Activated CD4-positive, alpha-beta T cell treated with anti-CD3 and anti-CD28 coated beads, Interleukin-2, amount 10 ng/mL, durations not matched to agents 7 days and 5 days (primary cell): ENCODE measurements around the gene ALCAM. TPM values are rescaled to one million over a fixed set of nuclear protein-coding genes. Genes with fewer than 3 reads are reported as not detected.

Experiments used
- CTCF ChIA-PET: fragments of 350-600 bp; sonication (Branson Sonifier 250); formaldehyde crosslinking; loops from one replicate; lab custom pipeline; 2021; ENCODE audit warnings: antibody characterized with exemption; lab: Charles Lee
- POLR2A ChIA-PET: fragments of 350-600 bp; sonication (Branson Sonifier 250); formaldehyde crosslinking; loops from one replicate; lab custom pipeline; 2021; ENCODE audit warnings: antibody characterized with exemption; lab: Charles Lee
- DNase-seq: peaks from one replicate; pipeline ENCODE4 v3.0.0-alpha.2; 2020
- H3K27ac Mint-ChIP-seq: one replicate; pipeline ENCODE4 v1.8.0; 2021; ENCODE audit warnings: mild to moderate bottlenecking, moderate library complexity, mixed read lengths
- H3K27me3 Mint-ChIP-seq: one replicate; pipeline ENCODE4 v1.8.0; 2021; ENCODE audit warnings: mixed read lengths
- H3K36me3 Mint-ChIP-seq: one replicate; pipeline ENCODE4 v1.8.0; 2021; ENCODE audit warnings: low read depth, mixed read lengths
- H3K4me1 Mint-ChIP-seq: one replicate; pipeline ENCODE4 v1.8.0; 2021; ENCODE audit warnings: mixed read lengths
- H3K4me3 Mint-ChIP-seq: one replicate; pipeline ENCODE4 v1.8.0; 2021; ENCODE audit warnings: mild to moderate bottlenecking, moderate library complexity, mixed read lengths
- H3K9me3 Mint-ChIP-seq: one replicate; pipeline ENCODE4 v1.8.0; 2021; ENCODE audit warnings: mixed read lengths
- total RNA-seq, 2 experiments: library from RNA; stranded (reverse); gene quantifications; one replicate each; pipeline ENCODE4 v1.2.3, GENCODE V29; 2021

ALCAM gene
- total RNA-seq, 2 experiments from 2014 or later = 3.8 to 4.5 TPM

- DNase-seq = no peak
- Mint-ChIP-seq H3K4me1 (peaks cover 21% of the 10 kb centered on the region), H3K27me3 (peaks cover 31% of the 10 kb centered on the region), H3K4me3 (no peak overlapping the region), H3K9me3 (no peaks in the 10 kb centered on the region), H3K36me3 (no peaks in the 10 kb centered on the region), H3K27ac (no peak overlapping the region)
- ChIA-PET CTCF (no interaction called here), POLR2A (no interaction called here)
Observed at GRCh38 chr3:105362021-105362665, 4.6 kb upstream of the ALCAM start.

DNA sequence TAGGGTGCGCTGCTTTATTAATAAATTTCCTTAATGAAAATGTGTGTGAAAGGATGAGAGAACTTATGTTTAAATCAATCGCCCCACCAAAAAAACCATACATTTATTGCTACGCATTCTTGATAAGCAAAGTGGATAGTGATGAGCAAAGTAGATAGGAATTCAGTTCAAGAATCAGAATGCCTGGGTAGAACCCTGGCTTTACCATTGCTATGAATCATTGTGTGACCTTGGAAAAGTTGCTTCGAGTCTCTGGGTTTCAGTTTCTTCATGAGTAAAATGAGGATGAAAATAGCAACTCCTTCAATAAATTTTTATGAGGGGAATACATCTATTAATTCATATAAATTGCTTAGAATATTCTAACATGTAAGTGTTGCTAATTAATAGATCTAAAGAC lies 2.6 kb upstream of the ALCAM start:
- DNase-seq = no peak
- no peaks in the 10 kb centered on the region for H3K9me3 Mint-ChIP-seq
- H3K27ac Mint-ChIP-seq = no peak overlapping the region
- H3K27me3 Mint-ChIP-seq = peaks cover 31% of the 10 kb centered on the region
- POLR2A ChIA-PET = no interaction called here
- CTCF ChIA-PET = no interaction called here
- H3K4me3 Mint-ChIP-seq = no peak overlapping the region
- no peaks in the 10 kb centered on the region for H3K36me3 Mint-ChIP-seq
- peaks cover 34% of the 10 kb centered on the region for H3K4me1 Mint-ChIP-seq

DNA sequence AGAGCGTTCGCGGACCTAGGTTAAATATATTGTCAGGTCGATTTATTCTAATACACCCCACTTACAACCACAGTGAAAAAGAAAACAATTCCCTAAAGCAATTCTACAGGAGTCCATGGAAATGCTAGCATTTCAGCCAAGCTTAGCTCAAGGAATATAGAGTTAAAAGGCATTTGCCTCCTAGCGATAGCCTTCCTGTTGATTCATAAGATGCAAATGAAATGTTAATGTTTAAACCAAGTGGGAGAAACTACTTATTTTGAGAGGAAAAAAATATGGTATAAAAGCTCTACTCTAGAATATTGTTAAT lies 1.7 kb upstream of the ALCAM start:
- CTCF ChIA-PET = no interaction called here
- Mint-ChIP-seq H3K27ac (no peak overlapping the region), H3K36me3 (no peaks in the 10 kb centered on the region), H3K4me3 (no peak overlapping the region), H3K27me3 (peaks cover 31% of the 10 kb centered on the region), H3K9me3 (no peaks in the 10 kb centered on the region), H3K4me1 (peaks cover 41% of the 10 kb centered on the region)
- POLR2A ChIA-PET = no interaction called here
- DNase-seq = no peak

- Mint-ChIP-seq H3K27ac (peak overlapping the region; percentile 87), H3K4me3 (peak overlapping the region; percentile 91), H3K36me3 (no peaks in the 10 kb centered on the region), H3K27me3 (peaks cover 31% of the 10 kb centered on the region), H3K4me1 (peaks cover 41% of the 10 kb centered on the region), H3K9me3 (no peaks in the 10 kb centered on the region)
- POLR2A ChIA-PET = no interaction called here
- CTCF ChIA-PET = no interaction called here
- DNase-seq = no peak
Observed at GRCh38 chr3:105365391-105366325, 1.1 kb upstream of the ALCAM start.

DNA sequence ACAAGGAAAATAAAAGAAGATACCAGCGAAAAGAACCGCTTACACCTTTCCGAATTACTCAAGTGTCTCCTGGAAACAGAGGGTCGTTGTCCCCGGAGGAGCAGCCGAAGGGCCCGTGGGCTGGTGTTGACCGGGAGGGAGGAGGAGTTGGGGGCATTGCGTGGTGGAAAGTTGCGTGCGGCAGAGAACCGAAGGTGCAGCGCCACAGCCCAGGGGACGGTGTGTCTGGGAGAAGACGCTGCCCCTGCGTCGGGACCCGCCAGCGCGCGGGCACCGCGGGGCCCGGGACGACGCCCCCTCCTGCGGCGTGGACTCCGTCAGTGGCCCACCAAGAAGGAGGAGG lies 325 bp downstream of the ALCAM start:
- H3K4me1 Mint-ChIP-seq = peaks cover 41% of the 10 kb centered on the region
- ChIA-PET POLR2A (no interaction called here), CTCF (interaction anchor here (0.7 kb wide), 1 partner anchor 33 kb away, joined by 3 read pairs; no protein-coding TSS in a partner anchor)
- peaks cover 31% of the 10 kb centered on the region for H3K27me3 Mint-ChIP-seq
- no peaks in the 10 kb centered on the region for H3K9me3 Mint-ChIP-seq
- peak overlapping the region; percentile 87 for H3K27ac Mint-ChIP-seq
- H3K36me3 Mint-ChIP-seq = no peaks in the 10 kb centered on the region
- peak overlapping the region; percentile 91 for H3K4me3 Mint-ChIP-seq
- DNase-seq = peak; percentile 37

DNA sequence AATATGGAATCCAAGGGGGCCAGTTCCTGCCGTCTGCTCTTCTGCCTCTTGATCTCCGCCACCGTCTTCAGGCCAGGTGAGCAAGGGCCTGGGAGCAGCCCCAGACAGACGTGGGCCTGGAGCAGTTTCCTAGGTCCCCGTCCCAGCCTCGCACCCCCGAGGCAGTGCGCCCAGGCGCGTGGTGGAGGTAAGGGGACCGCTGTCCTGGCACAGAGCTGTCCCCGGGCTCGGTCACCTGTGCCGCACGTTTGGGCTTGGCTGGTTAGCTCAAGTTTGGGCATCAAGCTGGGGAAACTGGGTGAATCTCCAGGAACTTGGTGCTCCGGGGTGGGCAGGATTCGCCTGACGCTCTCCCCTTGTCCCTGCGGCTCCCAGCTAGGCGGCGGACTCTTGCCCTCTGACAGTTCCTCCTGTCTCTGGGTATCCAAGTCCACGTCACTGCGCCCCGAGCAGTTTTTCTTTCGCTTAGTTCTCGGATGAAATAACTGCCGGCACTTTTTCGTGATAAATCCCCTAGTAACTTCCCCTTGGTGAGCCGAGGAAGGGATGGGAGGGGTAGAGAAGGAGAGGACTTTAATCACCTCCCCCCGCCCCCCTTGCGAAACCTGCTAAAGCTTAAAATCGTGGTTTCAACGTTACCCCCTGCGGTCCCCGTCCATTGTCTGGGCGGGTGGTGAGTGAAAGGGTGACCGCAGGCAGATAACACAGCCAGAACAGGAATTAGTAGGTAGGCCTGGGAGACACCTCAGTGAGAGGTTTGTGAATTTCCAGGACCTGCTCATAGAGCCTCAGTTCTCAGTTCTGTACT lies 901 bp downstream of the ALCAM start:
- Mint-ChIP-seq H3K4me1 (peaks cover 41% of the 10 kb centered on the region), H3K36me3 (no peaks in the 10 kb centered on the region), H3K27me3 (peaks cover 31% of the 10 kb centered on the region), H3K9me3 (no peaks in the 10 kb centered on the region), H3K27ac (peak overlapping the region; percentile 95), H3K4me3 (peak overlapping the region; percentile 91)
- POLR2A ChIA-PET = no interaction called here
- CTCF ChIA-PET = interaction anchor here (0.7 to 1.4 kb wide), 2 partner anchors 34 to 771 kb away, joined by 3 read pairs; no protein-coding TSS in a partner anchor
- peak; percentile 62 for DNase-seq

GRCh38 chr3:105368566-105369499 lies 2.1 kb downstream of the ALCAM start:
- peak overlapping the region; percentile 95 for H3K27ac Mint-ChIP-seq
- POLR2A ChIA-PET = no interaction called here
- peak; percentile 72 for DNase-seq
- H3K27me3 Mint-ChIP-seq = peaks cover 24% of the 10 kb centered on the region
- no peaks in the 10 kb centered on the region for H3K9me3 Mint-ChIP-seq
- H3K4me3 Mint-ChIP-seq = peak overlapping the region; percentile 91
- peaks cover 41% of the 10 kb centered on the region for H3K4me1 Mint-ChIP-seq
- H3K36me3 Mint-ChIP-seq = no peaks in the 10 kb centered on the region
- CTCF ChIA-PET = interaction anchor here (0.6 to 1.4 kb wide), 3 partner anchors 28 to 1398 kb away, joined by 3 read pairs; no protein-coding TSS in a partner anchor

GRCh38 chr3:105369500-105370371 lies 3.0 kb downstream of the ALCAM start:
- peak overlapping the region; percentile 91 for H3K4me3 Mint-ChIP-seq
- ChIA-PET CTCF (interaction anchor here (1.3 kb wide), 1 partner anchor 27 kb away, joined by 3 read pairs; no protein-coding TSS in a partner anchor), POLR2A (interaction anchor here (0.7 kb wide), 1 partner anchor 29 kb away, joined by 12 read pairs; no protein-coding TSS in a partner anchor)
- peak overlapping the region; percentile 95 for H3K27ac Mint-ChIP-seq
- peaks cover 40% of the 10 kb centered on the region for H3K4me1 Mint-ChIP-seq
- DNase-seq = peak; percentile 40
- H3K27me3 Mint-ChIP-seq = peaks cover 17% of the 10 kb centered on the region
- no peaks in the 10 kb centered on the region for H3K9me3 Mint-ChIP-seq
- H3K36me3 Mint-ChIP-seq = no peaks in the 10 kb centered on the region

DNA sequence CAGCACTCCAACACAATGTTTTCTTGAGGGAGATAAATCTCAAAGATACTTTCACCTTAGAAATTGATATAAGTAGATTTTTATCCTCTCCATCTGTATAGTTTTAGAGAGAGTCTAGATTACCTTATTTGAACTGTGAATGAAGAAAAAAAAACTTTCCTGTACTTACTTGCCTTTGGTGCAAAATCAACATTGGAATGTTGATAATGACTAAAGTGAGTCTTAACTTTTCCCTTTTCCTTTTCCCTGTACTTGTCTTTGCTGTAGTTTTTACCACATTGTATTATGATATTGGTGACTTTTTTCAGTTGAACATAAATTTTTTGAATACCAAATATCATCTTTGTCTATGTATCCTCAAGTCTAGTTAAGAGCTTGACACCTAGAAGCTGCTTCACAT lies 6.7 kb downstream of the ALCAM start:
- H3K4me3 Mint-ChIP-seq = no peak overlapping the region
- no peaks in the 10 kb centered on the region for H3K36me3 Mint-ChIP-seq
- H3K27me3 Mint-ChIP-seq = no peaks in the 10 kb centered on the region
- H3K4me1 Mint-ChIP-seq = peaks cover 24% of the 10 kb centered on the region
- no peaks in the 10 kb centered on the region for H3K9me3 Mint-ChIP-seq
- ChIA-PET CTCF (no interaction called here), POLR2A (no interaction called here)
- DNase-seq = no peak
- no peak overlapping the region for H3K27ac Mint-ChIP-seq

DNA sequence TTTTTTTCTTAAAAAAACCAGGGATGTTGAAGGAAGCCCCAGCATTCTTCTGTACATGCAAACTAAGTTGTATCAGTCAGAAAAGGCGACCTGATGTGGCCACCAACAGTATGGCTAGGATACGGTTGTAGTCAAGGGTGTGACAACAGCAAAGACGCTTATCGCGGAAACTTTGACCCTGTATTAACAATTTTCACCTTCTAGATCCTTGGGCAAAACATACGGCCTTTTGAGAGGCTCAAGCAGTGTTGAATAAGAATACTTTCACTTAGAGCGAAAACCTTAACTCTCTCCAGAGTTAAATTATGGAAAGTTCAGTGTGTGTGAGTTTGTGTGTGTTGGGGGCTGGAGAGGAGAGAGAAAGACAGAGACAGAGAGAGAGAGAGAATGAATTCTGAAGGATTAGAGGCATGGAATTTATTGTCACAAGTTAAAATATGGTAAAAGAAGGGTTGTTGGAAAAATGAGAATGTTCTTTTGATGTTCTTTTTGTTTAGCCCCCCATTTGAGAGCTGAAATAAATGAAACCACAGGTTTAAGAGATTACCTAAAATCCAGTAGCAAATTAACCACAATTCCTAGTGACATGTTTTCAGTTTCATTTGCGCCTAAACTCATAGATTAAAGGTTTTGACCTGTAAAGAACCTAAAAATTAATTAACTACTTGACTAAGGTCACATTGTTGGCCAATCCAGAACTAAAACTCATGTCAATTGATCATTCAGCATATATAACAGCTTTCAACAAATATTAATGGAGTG lies 9.2 kb downstream of the ALCAM start:
- Mint-ChIP-seq H3K9me3 (no peaks in the 10 kb centered on the region), H3K4me3 (no peak overlapping the region), H3K36me3 (no peaks in the 10 kb centered on the region), H3K27me3 (no peaks in the 10 kb centered on the region), H3K4me1 (peaks cover 11% of the 10 kb centered on the region), H3K27ac (no peak overlapping the region)
- no peak for DNase-seq
- POLR2A ChIA-PET = no interaction called here
- CTCF ChIA-PET = interaction anchor here (1.1 kb wide), 1 partner anchor 15 kb away, joined by 3 read pairs; no protein-coding TSS in a partner anchor

GRCh38 chr3:105377716-105378115 lies 11.0 kb downstream of the ALCAM start:
- Mint-ChIP-seq H3K9me3 (no peaks in the 10 kb centered on the region), H3K4me1 (peaks cover 12% of the 10 kb centered on the region), H3K27ac (no peak overlapping the region), H3K4me3 (no peak overlapping the region), H3K27me3 (no peaks in the 10 kb centered on the region), H3K36me3 (no peaks in the 10 kb centered on the region)
- CTCF ChIA-PET = no interaction called here
- POLR2A ChIA-PET = no interaction called here
- no peak for DNase-seq
